NCI-H446 (cell line): Measurements from ENCODE around the gene ACTL6B.

Experiments used
- DNase-seq, 2 experiments: peaks; one replicate each; lab custom pipeline; 2025; lab: John Stamatoyannopoulos, UW

ACTL6B gene

GRCh38 chr7:100600730-100601038 lies 55.6 kb downstream of the ACTL6B start:
- DNase-seq = no peak

GRCh38 chr7:100599911-100600729 lies 56.1 kb downstream of the ACTL6B start:
- no peak for DNase-seq

- DNase-seq = no peak
Observed at GRCh38 chr7:100598425-100598824, 57.8 kb downstream of the ACTL6B start.

GRCh38 chr7:100595188-100595587 lies 61.1 kb downstream of the ACTL6B start:
- DNase-seq = no peak
